HepG2 (cell line): ENCODE data around the gene MEGF6. TPM values are rescaled to one million over a fixed set of nuclear protein-coding genes. Genes with fewer than 3 reads are reported as not detected.

Experiments used
- ATAC-seq: fragments of 200-7000 bp; cut with Tn5 transposase; 3 replicates; pipeline ENCODE4 v1.9.1; 2020; ENCODE audit warnings: mild to moderate bottlenecking, moderate library complexity
- BruUV-seq: library from RNA; stranded (reverse); fragments of 400-500 nt; replicated peaks from 2 replicates; lab custom pipeline; 2021; lab: Mats Ljungman, UMichigan
- CTCF ChIA-PET: fragments of 300-600 bp; formaldehyde crosslinking; extraction: SDS; loops from one replicate; lab custom pipeline; 2021; ENCODE audit warnings: low total read pairs, inconsistent platforms, low intra/inter-chr PET ratio; lab: Yijun Ruan, JAX
- POLR2A ChIA-PET: fragments of 350-600 bp; sonication (Branson Sonifier 250); formaldehyde crosslinking; loops from one replicate; lab custom pipeline; 2020; ENCODE audit warnings: antibody characterized with exemption, inconsistent platforms; lab: Yijun Ruan, JAX
- DNase-seq: peaks from one replicate; pipeline ENCODE4 v3.0.0-alpha.2; 2015; ENCODE audit warnings: low spot score
- FAIRE-seq: peaks from 3 replicates; lab custom pipeline; 2011; peaks lifted over from hg19 to GRCh38; lab: Jason Lieb, UNC
- H2AFZ ChIP-seq: one replicate; pipeline ENCODE4 v1.6.1; 2011; ENCODE audit warnings: low read length, inconsistent platforms
- H3K27ac ChIP-seq: fragments of 300-600 bp; 3 replicates; pipeline ENCODE4 v1.8.0; 2011; ENCODE audit warnings: mixed run types, mild to moderate bottlenecking, mixed read lengths, low read length, inconsistent platforms; ENCODE audit not compliant: insufficient read depth; ENCODE audit errors: extremely low read length
- H3K27me3 ChIP-seq, 2 experiments: fragments of 200-600 bp in 1 of 2; 2 replicates in 1 of 2; 3 replicates in 1 of 2; pipeline versions ENCODE4 v1.6.0 to v1.8.0; 2011; ENCODE audit warnings: low read length in 2 of 2, mild to moderate bottlenecking in 2 of 2, moderate library complexity in 2 of 2, inconsistent platforms in 1 of 2; ENCODE audit not compliant: insufficient read depth in 2 of 2, control insufficient read depth in 1 of 2
- H3K36me3 ChIP-seq, 2 experiments: fragments of 200-600 bp in 1 of 2; replicated peaks in 1 of 2; 2 replicates in 1 of 2; 3 replicates in 1 of 2; pipeline versions ENCODE4 v1.5.1 to v1.8.0; 2011; ENCODE audit warnings: low read length in 2 of 2, inconsistent platforms in 1 of 2; ENCODE audit not compliant: insufficient read depth in 2 of 2, control insufficient read depth in 1 of 2
- H3K4me1 ChIP-seq: 2 replicates; pipeline ENCODE4 v1.5.1; 2012; ENCODE audit warnings: low read length, inconsistent platforms; ENCODE audit not compliant: insufficient read depth
- H3K4me2 ChIP-seq: 2 replicates; pipeline ENCODE4 v1.6.0; 2011; ENCODE audit warnings: low read depth, low read length, inconsistent platforms
- H3K4me3 ChIP-seq, 3 experiments: fragments of 200-600 bp in 1 of 3; sonication (generic), shearing (Covaris generic) in 1 of 3; replicated peaks in 1 of 3; 2 replicates each; pipeline ENCODE4 v1.5.1; 2011 to 2016; ENCODE audit warnings: low read length in 3 of 3, inconsistent platforms in 2 of 3, low read depth in 2 of 3, mild to moderate bottlenecking in 2 of 3, control low read depth in 1 of 3, mixed read lengths in 1 of 3; ENCODE audit not compliant: insufficient read depth in 1 of 3
- H3K79me2 ChIP-seq: one replicate; pipeline ENCODE4 v1.6.1; 2011; ENCODE audit warnings: low read length, inconsistent platforms; ENCODE audit not compliant: insufficient read depth
- H3K9ac ChIP-seq: 2 replicates; pipeline ENCODE4 v1.6.0; 2011; ENCODE audit warnings: mild to moderate bottlenecking, low read depth, low read length, inconsistent platforms; ENCODE audit not compliant: insufficient read depth
- H3K9me3 ChIP-seq: 2 replicates; pipeline ENCODE4 v1.5.1; 2012; ENCODE audit warnings: mild to moderate bottlenecking, low read length
- H4K20me1 ChIP-seq: 2 replicates; pipeline ENCODE4 v1.6.0; 2011; ENCODE audit warnings: inconsistent platforms, mild to moderate bottlenecking, low read length, moderate library complexity; ENCODE audit not compliant: insufficient read depth
- CREB1 ChIP-seq, 2 experiments: fragments of 450-650 bp in 1 of 2; IDR thresholded peaks; 2 replicates each; pipeline ENCODE4 v1.6.1; 2016 to 2017; ENCODE audit warnings: control low read depth in 1 of 2, mild to moderate bottlenecking in 1 of 2, missing compliant biosample characterization in 1 of 2, missing genetic modification characterization in 1 of 2
- HMG20A ChIP-seq: IDR thresholded peaks from 2 replicates; pipeline ENCODE4 v1.6.1; 2016; ENCODE audit warnings: borderline replicate concordance
- HNRNPH1 ChIP-seq: fragments of 200-400 bp; formaldehyde crosslinking; optimal IDR thresholded peaks from 2 replicates; pipeline ENCODE3; 2017; ENCODE audit warnings: mild to moderate bottlenecking, low read depth, low read length
- POLR2G ChIP-seq: fragments of 200-400 bp; formaldehyde crosslinking; IDR thresholded peaks from 2 replicates; pipeline ENCODE4 v1.6.1; 2018; ENCODE audit warnings: mild to moderate bottlenecking, low read depth, low read length, moderate library complexity
- SNRNP70 ChIP-seq: fragments of 200-400 bp; formaldehyde crosslinking; IDR thresholded peaks from 2 replicates; pipeline ENCODE4 v1.6.1; 2017; ENCODE audit warnings: mild to moderate bottlenecking, low read depth, low read length, moderate library complexity
- TRIM24 ChIP-seq: sonication (generic); formaldehyde crosslinking; IDR thresholded peaks from 2 replicates; pipeline ENCODE4 v1.8.0; 2022; ENCODE audit warnings: mild to moderate bottlenecking, missing genetic modification reagents
- WGBS: methylation state at CpG from one replicate; pipeline ENCODE4 v1.1.6; 2017; ENCODE audit warnings: low lambda C conversion rate; 5-methylcytosine and 5-hydroxymethylcytosine counted together
- in situ Hi-C: cut with HindIII; loops from 2 replicates; pipeline ENCODE4 v1.10.0; 2017; ENCODE audit warnings: low pct_unique_long_range_greater_than_20kb; ENCODE audit not compliant: extremely low pct_ligation_motif_present
- intact Hi-C: fragments of 100-400 bp; cut with micrococcal nuclease; formaldehyde crosslinking; loops from one replicate; pipeline ENCODE4 v1.10.0; 2022; ENCODE audit not compliant: unreplicated experiment
- polyA plus RNA-seq, 8 experiments: library from polyadenylated mRNA; depleted of rRNA in 3 of 8; stranded (reverse) in 7 of 8; unstranded in 1 of 8; fragments of >200 nt; fragmentation: Illumina TruSeq in 4 of 8; extraction: Trizol in 4 of 8; gene quantifications; 2 replicates each; pipeline versions ENCODE4 v1.2.1 to v1.2.3, GENCODE V29; 2011 to 2016; ENCODE audit warnings: low read depth in 4 of 8, missing spikeins in 1 of 8, mixed read lengths in 1 of 8; ENCODE audit not compliant: insufficient read depth in 1 of 8
- total RNA-seq, 5 experiments: library from RNA; depleted of rRNA; stranded (reverse); fragments of >200 nt; fragmentation: Illumina TruSeq; extraction: Trizol; gene quantifications; 2 replicates each; pipeline ENCODE4 v1.2.3, GENCODE V29; 2016; ENCODE audit warnings: low read depth in 1 of 5
- TF ChIP-seq, protein P1 (sequence below): sonication (generic); formaldehyde crosslinking; IDR thresholded peaks from 2 replicates; pipeline ENCODE4 v1.4.0; 2020; ENCODE audit warnings: missing genetic modification reagents

The MEGF6 gene
- total and polyA plus RNA-seq, 2 of the 13 experiments (the other 11 are each of a cell fraction or from before 2014, with no cell fraction given), result 1.9 TPM

DNA sequence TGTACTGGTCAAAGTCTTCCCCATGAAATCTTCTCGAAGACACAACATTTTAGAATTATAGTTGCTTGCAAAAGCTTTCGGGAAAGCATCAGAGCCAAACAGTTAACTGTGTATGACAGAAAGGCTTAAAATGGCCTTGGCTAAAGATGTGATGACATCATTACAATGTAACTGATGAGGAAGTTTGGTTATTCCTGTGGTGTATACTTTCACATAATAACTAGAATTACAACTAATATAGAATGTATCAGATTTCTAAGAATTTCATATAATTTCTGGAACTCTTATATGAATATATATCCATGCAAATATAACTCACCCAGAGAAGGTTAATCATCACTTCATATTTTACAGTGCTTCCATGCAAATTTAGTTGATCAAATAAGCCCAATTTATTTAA, 49.4 kb upstream of the MEGF6 start (continued):
- TF ChIP-seq, protein P1, sequence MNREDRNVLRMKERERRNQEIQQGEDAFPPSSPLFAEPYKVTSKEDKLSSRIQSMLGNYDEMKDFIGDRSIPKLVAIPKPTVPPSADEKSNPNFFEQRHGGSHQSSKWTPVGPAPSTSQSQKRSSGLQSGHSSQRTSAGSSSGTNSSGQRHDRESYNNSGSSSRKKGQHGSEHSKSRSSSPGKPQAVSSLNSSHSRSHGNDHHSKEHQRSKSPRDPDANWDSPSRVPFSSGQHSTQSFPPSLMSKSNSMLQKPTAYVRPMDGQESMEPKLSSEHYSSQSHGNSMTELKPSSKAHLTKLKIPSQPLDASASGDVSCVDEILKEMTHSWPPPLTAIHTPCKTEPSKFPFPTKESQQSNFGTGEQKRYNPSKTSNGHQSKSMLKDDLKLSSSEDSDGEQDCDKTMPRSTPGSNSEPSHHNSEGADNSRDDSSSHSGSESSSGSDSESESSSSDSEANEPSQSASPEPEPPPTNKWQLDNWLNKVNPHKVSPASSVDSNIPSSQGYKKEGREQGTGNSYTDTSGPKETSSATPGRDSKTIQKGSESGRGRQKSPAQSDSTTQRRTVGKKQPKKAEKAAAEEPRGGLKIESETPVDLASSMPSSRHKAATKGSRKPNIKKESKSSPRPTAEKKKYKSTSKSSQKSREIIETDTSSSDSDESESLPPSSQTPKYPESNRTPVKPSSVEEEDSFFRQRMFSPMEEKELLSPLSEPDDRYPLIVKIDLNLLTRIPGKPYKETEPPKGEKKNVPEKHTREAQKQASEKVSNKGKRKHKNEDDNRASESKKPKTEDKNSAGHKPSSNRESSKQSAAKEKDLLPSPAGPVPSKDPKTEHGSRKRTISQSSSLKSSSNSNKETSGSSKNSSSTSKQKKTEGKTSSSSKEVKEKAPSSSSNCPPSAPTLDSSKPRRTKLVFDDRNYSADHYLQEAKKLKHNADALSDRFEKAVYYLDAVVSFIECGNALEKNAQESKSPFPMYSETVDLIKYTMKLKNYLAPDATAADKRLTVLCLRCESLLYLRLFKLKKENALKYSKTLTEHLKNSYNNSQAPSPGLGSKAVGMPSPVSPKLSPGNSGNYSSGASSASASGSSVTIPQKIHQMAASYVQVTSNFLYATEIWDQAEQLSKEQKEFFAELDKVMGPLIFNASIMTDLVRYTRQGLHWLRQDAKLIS (CRISPR knock-in tag), result no peak
- TF ChIP-seq HNRNPH1 (no peak), CREB1 (IDR thresholded peaks at IDR 0.05) (0 out of 2 replicates have a peak, but pooled peaks have one; percentile 39), CREB1 (CRISPR knock-in tag; IDR thresholded peaks at IDR 0.05) (no peak)

DNA sequence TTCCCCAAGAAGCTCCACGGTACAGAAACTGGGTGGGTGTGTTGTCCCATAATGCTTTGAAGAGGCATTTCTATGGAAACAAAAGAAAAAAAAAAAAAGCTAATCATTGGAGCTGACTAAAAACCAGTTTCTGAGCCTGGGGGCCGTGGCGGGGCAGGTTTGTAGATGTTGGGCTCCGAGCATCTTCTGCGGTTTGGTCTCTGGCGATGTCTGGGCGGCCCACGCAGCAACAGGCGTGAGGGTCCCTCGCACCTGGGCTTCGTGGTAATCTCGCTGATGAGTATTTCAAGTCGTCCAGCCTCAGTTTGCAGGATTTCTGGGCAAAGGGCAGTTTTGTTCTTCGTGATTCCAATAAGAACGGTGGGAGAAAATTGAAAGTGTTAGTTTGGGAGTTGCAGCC, 47.8 kb upstream of the MEGF6 start:
- H3K4me3 ChIP-seq, result no peak overlapping the region
- DNase-seq (no peak), FAIRE-seq (no peak), ATAC-seq (no peak)
- no peaks in the 10 kb centered on the region for H4K20me1 ChIP-seq
- intact Hi-C loops (no loop called here), in situ Hi-C loops (no loop called here)
- CTCF ChIA-PET, result no interaction called here
- no TSS peak for BruUV-seq
- no peaks in the 10 kb centered on the region for H3K36me3 ChIP-seq
- no peaks in the 10 kb centered on the region for H3K79me2 ChIP-seq
- WGBS, result 79% methylated on average over 14 of the region's 15 CpGs
- no peaks in the 10 kb centered on the region for H3K9me3 ChIP-seq
- no peak overlapping the region for H3K27ac ChIP-seq
- no peak overlapping the region for H3K4me2 ChIP-seq
- no peaks in the 10 kb centered on the region for H3K4me1 ChIP-seq
- H2AFZ ChIP-seq, result no peak overlapping the region
- H3K9ac ChIP-seq, result no peak overlapping the region
- POLR2A ChIA-PET, result no interaction called here
- no peaks in the 10 kb centered on the region for H3K27me3 ChIP-seq
- no peak for TF ChIP-seq POLR2G
- TF ChIP-seq TRIM24 (CRISPR knock-in tag), result no peak
- TF ChIP-seq SNRNP70, result no peak
- no peak for TF ChIP-seq HMG20A (CRISPR knock-in tag)
